Measurements from ENCODE around the gene RFTN1. TPM values are rescaled to one million over a fixed set of nuclear protein-coding genes. Genes with fewer than 3 reads are reported as not detected.

Gene RFTN1
- total RNA-seq, 1 donor from 2014 or later, result 84.1 TPM

DNA sequence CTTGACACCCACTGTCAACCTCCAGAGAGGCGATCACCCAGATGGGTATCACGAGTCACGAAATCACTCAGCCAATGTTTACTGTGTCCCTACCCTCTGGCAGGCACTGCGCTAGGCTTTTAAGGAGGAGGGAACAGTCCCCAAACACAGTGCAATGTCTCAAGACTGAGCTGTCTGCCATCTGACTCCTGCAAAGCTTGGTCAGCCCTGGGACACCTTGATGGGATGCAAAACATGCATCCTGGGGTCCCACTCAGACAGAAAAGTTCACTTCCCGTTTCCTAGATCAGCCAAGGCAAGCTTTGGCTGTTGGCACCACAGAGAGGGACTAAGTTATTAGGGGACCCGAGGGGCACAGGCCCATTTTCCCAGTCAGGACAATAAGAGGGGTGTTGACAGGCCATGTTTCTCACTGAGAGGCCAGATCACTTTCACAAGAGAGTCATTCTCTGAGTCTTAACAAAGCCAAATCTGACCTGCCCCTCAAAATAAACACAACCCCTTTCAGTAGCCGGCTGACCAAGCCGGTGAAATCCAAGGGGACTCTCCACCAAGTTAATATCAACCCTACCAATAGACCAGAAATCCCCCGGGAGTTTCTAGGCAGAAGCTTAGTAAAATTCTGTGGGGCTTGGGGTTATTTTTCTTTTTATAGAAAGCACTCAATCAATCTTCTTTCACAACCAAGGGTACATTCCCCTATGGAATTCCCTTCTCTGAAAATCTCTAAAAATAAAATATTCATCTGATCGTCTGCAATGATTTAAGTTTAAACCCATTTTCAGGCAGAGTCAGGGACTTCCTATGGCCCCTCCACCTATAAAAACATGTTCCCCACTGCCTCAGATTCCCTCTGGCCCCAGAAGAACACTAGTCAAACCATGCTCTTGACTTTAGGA lies 3.5 kb downstream of the RFTN1 start:
- H3K4me1 Mint-ChIP-seq (ENCODE audit: unreplicated experiment), result peaks cover 53% of the 10 kb centered on the region
- peak overlapping the region; percentile 96 for H3K27ac Mint-ChIP-seq (ENCODE audit: unreplicated experiment)
- peak overlapping the region; percentile 39 for H3K4me3 Mint-ChIP-seq (ENCODE audit: unreplicated experiment)
- H3K27me3 Mint-ChIP-seq (ENCODE audit: unreplicated experiment), result no peaks in the 10 kb centered on the region
- H3K9me3 Mint-ChIP-seq (ENCODE audit: unreplicated experiment), result no peaks in the 10 kb centered on the region
- TF ChIP-seq, protein P1, sequence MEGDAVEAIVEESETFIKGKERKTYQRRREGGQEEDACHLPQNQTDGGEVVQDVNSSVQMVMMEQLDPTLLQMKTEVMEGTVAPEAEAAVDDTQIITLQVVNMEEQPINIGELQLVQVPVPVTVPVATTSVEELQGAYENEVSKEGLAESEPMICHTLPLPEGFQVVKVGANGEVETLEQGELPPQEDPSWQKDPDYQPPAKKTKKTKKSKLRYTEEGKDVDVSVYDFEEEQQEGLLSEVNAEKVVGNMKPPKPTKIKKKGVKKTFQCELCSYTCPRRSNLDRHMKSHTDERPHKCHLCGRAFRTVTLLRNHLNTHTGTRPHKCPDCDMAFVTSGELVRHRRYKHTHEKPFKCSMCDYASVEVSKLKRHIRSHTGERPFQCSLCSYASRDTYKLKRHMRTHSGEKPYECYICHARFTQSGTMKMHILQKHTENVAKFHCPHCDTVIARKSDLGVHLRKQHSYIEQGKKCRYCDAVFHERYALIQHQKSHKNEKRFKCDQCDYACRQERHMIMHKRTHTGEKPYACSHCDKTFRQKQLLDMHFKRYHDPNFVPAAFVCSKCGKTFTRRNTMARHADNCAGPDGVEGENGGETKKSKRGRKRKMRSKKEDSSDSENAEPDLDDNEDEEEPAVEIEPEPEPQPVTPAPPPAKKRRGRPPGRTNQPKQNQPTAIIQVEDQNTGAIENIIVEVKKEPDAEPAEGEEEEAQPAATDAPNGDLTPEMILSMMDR (IDR thresholded peaks at IDR 0.05), result no peak
- no peak for DNase-seq (ENCODE audit: extremely low spot score, unreplicated experiment)
- peaks cover 11% of the 10 kb centered on the region for H3K36me3 Mint-ChIP-seq (ENCODE audit: unreplicated experiment)

DNA sequence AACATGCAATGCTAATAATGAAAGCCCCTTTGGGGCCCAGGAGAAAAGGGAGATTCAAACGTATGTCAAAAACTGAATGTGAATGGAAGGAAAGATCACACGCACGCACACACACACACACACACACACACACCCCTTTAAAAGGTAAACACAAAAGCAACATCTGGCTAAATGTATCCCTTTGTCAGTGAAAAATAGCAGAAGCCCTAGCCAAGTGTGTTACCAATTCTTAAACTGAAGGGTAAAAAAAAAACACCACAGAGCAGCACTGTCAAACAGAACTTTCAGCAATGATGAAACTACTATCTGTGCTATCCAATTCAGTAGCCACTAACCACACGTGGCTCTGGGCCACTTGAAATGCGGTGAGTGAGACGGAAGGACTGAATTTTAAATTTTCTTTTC lies 4.9 kb downstream of the RFTN1 start:
- Mint-ChIP-seq H3K27ac (ENCODE audit: unreplicated experiment) (peak overlapping the region; percentile 28), H3K4me1 (ENCODE audit: unreplicated experiment) (peaks cover 48% of the 10 kb centered on the region), H3K27me3 (ENCODE audit: unreplicated experiment) (no peaks in the 10 kb centered on the region), H3K36me3 (ENCODE audit: unreplicated experiment) (peaks cover 14% of the 10 kb centered on the region), H3K9me3 (ENCODE audit: unreplicated experiment) (no peaks in the 10 kb centered on the region), H3K4me3 (ENCODE audit: unreplicated experiment) (no peak overlapping the region)
- TF ChIP-seq, protein P1 (IDR thresholded peaks at IDR 0.05), result no peak
- no peak for DNase-seq (ENCODE audit: extremely low spot score, unreplicated experiment)

DNA sequence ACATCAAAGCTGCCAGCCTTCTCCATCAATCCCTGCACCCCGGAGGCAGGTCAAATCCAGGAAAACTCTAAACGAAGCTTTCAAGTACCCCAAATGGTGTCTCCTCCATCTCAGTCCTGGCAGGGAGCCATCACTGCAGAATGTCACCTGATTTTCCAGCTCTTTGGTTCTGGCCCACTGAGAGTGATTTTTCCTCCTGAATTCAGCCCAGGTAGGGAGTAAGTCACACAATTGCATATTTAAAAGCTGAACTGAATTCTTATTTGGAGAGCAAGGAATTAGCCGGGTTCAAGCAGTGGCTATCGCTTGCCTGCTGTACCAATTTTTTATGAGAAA lies 5.3 kb downstream of the RFTN1 start:
- Mint-ChIP-seq H3K4me3 (ENCODE audit: unreplicated experiment) (no peak overlapping the region), H3K9me3 (ENCODE audit: unreplicated experiment) (no peaks in the 10 kb centered on the region), H3K4me1 (ENCODE audit: unreplicated experiment) (peaks cover 50% of the 10 kb centered on the region), H3K27ac (ENCODE audit: unreplicated experiment) (peak overlapping the region; percentile 28), H3K27me3 (ENCODE audit: unreplicated experiment) (no peaks in the 10 kb centered on the region), H3K36me3 (ENCODE audit: unreplicated experiment) (peaks cover 14% of the 10 kb centered on the region)
- DNase-seq (ENCODE audit: extremely low spot score, unreplicated experiment), result no peak
- TF ChIP-seq, protein P1 (IDR thresholded peaks at IDR 0.05), result no peak

DNA sequence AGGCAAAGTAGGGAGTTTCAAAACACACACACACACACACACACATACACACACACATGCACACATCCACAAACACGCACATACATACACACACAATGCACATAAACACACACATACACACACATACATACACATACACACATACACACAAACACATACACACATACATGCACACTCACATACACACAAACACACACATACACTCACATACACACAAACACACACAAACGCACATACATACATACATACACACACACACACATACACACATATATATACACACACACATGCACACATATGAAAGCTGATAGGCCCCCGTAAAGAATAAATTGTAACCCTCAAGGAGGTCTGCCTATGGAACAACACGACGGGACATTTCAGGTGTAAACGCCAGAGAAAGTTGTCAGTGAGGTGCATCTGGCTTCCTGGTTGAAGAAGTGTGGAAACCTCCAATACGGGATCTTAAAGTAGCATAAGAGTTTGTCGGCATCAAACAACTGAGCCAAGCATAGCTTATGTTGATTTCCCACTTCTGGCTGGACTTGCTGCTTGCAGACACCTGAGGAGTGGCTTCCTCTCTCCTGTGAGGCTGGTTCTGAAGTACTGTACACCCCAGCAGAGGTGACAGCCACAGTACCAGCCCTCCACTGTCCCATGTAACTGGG lies 5.8 kb downstream of the RFTN1 start:
- Mint-ChIP-seq H3K4me3 (ENCODE audit: unreplicated experiment) (no peak overlapping the region), H3K9me3 (ENCODE audit: unreplicated experiment) (no peaks in the 10 kb centered on the region), H3K27me3 (ENCODE audit: unreplicated experiment) (no peaks in the 10 kb centered on the region), H3K27ac (ENCODE audit: unreplicated experiment) (no peak overlapping the region), H3K36me3 (ENCODE audit: unreplicated experiment) (peaks cover 14% of the 10 kb centered on the region), H3K4me1 (ENCODE audit: unreplicated experiment) (peaks cover 51% of the 10 kb centered on the region)
- DNase-seq (ENCODE audit: extremely low spot score, unreplicated experiment), result no peak
- TF ChIP-seq, protein P1 (IDR thresholded peaks at IDR 0.05), result no peak

DNA sequence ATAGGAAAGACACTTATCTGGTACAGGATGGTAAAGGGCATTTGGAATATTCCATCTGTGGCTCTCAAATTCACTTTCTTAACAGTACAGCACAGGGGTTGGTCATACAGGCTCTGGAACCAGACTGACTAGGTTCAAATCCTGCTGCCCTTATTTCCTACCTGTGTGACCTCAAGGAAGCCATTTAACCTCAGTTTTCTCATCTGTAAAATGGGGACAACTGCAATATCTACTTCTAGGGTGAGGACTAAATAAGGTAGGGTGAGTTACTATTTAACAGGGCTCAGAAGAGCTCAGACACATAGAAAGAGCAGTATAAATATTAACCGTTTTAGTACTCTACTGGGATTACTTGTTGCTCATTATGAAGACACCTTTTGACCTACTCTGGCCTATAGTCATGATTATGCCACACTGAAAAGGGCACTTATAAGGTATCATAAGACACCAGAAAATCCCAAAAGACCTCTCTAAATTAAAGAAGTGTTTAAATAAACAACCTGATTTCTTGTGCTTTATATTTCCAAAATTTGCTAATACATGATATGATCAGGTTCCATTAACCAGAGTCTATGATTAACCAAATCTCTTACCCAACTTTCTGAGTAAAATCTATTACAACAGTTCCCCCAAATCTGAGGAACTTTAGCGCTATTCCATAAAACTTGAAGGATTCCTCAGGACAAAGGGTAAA lies 6.5 kb downstream of the RFTN1 start:
- TF ChIP-seq, protein P1 (IDR thresholded peaks at IDR 0.05), result no peak
- H3K4me1 Mint-ChIP-seq (ENCODE audit: unreplicated experiment), result peaks cover 51% of the 10 kb centered on the region
- no peaks in the 10 kb centered on the region for H3K27me3 Mint-ChIP-seq (ENCODE audit: unreplicated experiment)
- H3K9me3 Mint-ChIP-seq (ENCODE audit: unreplicated experiment), result no peaks in the 10 kb centered on the region
- peaks cover 16% of the 10 kb centered on the region for H3K36me3 Mint-ChIP-seq (ENCODE audit: unreplicated experiment)
- no peak overlapping the region for H3K4me3 Mint-ChIP-seq (ENCODE audit: unreplicated experiment)
- no peak overlapping the region for H3K27ac Mint-ChIP-seq (ENCODE audit: unreplicated experiment)
- no peak for DNase-seq (ENCODE audit: extremely low spot score, unreplicated experiment)

Data from osteocyte (in vitro differentiated cells).